Cortex of kidney (tissue), 1 donor: Measurements from ENCODE around the gene MAT2A.

Source experiments
- DNase-seq: peaks from one replicate; lab custom pipeline; 2025; lab: John Stamatoyannopoulos, UW

The MAT2A gene

DNA sequence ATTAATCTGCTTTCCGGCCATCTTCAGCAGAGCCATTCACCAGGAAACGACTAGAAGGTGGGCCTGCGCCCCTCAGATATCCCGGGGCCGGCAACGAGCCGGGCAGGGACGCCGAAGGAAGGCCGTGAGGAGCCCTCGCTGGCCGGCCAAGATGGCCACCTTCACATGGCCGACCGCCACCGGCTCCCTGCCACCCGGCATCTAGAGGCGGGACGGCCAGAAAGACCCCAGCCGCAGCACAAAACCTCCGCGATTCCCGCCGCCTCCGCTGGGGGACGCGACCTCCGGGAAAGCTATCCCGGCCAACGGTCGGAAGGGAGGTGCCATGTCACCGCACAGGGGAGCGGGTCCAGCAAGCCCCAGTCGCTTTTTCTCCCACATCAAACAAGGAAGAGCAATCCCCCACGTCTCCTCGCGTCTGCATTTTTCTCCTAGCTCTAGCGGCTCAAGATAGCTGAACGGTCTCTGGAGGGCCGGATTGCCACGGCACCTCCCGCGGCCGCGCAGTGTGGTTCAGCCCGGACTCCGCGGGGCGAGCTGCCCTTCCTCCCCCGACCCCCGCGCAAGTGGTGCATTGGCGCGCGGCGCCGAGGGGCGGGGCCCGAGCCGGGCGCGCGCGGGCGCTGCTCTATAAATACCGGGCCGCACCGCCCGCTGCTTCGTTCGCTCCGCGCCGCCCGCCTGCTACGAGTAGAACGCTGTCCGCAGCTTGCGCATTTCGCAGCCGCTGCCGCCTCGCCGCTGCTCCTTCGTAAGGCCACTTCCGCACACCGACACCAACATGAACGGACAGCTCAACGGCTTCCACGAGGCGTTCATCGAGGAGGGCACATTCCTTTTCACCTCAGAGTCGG lies at the start of gene MAT2A:
MAT2A (plus strand) TSS at position 662 of the 854 bp plus-strand sequence; CDS start at position 782, 120 bp downstream.
- peak; percentile 91 for DNase-seq

GRCh38 chr2:85490861-85491755 lies 47.9 kb upstream of the MAT2A start:
- no peak for DNase-seq

DNA sequence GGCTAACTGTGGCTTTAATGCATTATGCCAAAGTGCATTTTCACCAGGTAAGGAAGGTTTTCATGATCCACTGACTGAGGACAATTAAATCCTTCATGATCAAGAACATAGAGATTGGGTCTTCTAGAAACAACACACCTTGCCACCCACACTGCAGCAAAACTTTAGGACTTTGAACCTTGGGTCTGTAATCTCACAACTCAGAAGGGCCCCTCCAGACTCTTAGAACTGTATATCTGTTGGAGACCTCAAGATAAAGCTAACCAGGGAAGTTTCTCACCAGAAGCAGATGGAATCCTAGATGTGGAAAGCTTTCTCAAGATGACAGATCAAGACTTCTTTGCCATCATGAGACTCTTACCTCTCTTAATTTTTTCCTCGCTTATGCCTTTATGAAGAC lies 42.5 kb upstream of the MAT2A start:
- DNase-seq: no peak

DNA sequence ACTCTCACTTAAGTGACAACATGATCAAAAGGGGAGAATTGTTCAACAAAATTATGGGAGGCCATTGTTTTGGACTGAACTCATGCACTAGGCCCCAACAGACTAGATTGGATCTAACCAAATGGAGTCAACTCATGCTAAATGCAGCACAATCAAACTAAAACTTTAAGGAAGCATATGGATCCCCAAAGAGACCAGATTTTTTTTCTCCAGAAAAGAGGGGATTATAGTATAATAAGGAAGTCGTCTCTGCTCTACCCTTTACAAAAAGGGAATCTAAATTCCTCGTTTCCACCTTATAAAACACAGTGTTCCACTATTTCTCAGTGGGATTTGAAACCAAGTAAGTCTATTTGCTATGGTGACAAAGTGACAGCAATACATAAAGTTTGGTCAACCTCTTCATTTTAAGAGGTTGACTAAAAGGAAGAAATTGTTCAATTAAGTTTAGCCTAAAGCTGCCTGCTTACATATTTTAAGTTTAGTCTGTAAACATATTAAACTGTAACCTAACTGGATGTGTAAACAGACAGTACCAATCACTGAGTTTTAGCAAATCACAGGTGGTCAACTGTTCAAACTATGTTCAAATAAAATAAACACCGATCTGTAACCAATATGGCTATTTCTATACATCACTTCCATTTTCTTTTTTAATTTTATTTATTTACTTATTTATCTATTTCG lies 40.9 kb upstream of the MAT2A start:
- DNase-seq: no peak

DNA sequence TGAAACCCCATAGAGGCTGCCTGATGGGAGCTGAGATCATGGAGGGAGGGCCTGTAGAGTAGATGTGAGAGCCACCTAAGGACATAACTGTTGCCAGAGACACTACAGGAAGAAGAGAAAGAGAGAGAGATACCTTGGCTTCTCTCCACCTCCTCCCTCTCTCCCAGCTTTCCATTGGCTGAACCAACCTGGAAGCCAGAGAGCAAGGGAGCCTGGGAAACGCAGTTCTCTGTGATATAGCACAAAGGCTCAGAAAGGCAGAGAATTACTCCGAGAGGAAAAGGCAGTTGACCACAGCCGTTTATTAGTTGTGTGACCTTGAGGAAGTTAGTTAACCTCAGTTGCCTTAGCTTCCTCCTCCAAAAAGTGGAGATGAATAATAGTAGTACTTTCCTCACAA lies 37.7 kb upstream of the MAT2A start:
- DNase-seq: no peak

DNA sequence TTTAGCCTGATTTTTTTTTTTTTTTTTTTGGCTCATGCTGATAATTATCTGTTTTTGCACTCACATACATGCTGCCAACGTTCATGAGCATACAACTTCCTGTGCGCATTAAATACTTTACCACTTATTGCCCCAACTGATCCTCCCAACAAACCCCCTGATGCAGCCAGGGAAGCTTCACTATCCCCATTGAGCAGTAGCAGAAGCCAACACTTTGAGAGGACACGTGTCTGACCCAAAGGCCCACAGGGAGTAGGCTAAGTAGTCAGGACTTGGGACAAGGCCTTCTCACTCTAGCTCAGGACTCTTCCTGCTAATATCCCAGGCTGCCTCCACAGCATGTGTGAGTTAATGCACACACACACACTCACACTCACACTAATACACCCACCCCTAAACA lies 36.2 kb upstream of the MAT2A start:
- no peak for DNase-seq

DNA sequence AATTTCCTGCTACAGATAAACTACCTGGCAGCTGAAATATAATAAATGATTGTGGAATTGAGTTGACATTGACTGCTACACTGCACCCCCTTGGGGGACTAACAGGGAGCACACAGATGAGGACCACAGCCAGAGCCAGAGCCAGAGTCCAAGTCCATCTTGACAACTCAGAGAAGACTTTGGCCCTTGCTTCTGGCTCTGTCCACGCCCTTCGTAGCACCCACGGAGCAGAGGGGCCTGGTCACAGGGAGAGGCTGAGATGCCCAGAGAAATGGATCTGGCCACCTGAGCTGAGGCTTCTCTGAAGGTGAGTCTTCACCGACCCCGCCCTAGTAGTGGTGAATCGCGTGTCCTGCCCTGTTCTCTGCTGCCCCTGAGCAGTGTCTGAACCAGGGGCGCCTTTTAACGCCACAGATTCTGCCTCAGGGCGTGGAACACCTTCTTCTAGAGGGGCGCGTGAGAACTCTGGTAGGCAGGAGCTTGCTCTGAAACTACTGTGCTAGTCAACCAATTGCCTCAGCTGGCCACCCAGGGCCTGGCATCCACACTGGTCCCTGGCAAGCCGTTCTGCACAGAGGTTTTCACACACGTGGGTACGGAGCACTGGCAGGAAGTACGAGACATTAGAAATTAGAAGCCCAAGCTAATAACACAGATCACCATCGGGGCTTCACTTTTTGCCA lies 35.7 kb upstream of the MAT2A start:
- DNase-seq: no peak

DNA sequence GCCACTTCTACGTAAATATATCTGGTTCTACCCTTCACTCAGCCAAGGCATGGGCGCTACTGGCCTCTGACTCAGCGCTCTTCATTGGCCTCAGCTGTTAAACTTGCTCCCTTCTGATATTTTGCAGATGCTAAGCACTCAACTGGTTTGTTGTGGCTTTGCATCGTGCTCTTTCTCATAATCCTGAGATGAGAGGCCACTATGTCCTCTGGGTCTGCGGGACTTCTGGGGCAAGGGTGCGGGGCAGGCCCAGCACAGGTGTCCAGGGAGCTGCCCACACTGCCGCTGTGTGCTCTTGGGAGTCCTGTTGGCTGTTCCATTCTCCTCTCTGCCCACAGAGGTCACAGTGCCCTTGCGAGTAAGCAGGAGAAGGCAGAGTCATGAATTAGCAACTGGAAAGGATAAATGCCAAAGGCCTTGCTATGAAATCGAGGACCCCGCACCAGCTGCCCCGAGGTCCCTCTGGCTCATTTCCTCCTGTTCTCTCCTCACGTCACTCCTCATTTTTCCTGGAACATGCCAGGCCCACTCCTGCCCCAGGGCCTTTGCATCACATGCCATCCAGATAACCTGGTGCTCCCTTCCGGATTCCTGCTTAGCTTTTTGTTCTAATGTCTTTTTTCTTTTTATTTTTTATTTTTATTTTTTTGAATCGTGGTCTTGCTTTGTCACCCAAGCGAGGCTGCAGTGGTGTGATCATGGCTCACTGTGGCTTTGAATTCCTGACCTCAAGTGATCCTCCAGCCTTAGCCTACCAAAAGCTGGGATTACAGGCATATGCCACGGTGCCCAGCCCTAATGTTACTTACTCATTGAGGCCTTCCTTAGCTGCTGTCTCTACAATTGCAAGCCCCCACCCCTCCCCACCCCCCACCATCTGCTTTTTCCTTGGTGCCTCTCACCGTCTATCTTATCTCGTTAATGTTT lies 34.9 kb upstream of the MAT2A start:
- no peak for DNase-seq

GRCh38 chr2:85504778-85505261 lies 34.1 kb upstream of the MAT2A start:
- DNase-seq: no peak

DNA sequence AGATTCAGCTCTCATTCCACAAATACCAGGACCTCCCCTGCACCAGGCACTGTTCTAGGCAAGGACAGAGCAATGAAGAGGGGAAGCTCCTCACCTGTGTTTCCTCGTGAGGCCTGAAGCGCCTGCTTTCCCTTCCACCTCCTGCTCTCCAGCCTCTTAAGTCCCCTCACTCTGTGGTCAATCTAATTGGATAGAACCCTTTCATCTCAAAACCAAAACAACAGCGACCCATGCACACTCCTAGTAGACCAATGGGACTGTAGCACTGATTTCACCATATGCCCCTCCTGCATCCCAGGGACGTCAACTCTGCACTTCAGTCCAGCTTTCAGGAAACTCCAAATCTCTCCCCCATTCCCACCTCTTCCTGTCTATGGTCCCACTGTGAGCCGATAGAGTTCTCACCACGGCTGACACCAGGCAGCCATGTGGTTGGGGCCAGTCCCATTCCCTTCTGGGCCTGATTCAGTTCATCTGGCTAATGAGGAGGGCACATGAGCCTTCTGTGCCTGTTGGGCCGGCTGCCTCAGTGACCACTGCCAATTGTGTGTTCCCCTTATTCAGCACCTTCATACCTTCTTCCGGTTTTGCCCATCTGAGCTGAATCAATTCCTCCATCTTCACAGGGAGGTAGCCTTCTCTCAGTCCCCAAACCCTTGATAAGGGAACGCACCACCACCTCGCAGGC lies 33.3 kb upstream of the MAT2A start:
- DNase-seq: no peak

- no peak for DNase-seq
Observed at GRCh38 chr2:85506768-85507181, 32.2 kb upstream of the MAT2A start.

DNA sequence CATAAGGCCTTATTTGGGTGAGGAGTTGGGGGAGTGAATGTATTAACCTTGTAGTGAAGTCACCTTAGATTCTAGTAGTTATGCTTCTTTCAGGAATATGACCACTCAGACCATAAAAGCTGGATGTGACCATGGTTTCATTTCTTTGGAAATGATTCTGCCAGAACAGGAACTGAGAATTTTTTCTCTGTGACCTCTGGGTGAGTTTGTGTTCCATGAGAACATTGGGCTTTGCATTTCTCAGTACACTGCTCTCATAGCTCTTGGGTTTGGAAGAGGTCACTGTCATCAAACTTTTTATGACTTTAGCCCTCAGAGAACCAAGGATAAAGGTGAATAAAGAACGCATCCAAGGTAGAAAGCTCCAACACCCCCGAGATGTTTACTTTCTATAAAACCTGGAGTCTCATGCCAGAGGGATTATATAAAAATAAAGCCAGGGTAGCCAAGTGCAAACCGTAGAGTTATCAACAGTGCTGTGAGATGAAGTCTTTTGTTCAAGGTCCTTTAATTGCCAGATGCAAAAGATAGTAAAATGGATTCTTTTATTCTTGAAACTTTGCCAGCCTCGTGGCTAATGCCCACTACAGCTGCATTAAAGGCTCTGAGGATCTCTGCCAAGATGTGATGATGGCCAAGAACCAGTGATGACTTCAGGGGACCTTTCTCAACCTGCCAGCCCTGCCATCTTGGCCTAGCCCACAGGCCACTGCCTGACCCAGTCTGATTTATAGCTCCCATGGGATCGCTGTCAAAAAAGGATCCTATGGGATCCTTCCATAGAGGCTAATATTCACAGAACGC lies 27.8 kb upstream of the MAT2A start:
- DNase-seq: no peak

DNA sequence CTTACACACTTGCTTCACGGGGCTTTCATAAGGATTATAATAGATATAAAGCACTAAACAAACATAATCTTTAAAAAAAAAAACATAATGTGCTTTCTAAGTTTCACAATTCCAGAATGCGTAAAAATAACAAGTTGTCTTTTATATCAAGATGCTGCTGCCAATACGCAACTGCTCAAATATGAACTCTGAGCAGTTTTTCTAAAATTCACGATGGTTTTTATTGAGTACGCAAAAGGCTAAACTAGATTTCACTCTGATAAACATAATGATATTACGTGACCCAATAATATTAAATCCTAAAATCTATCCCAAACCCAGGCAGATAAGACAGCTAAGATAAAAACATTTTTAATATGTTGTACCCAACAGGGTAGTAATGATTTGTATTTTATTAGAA lies 24.6 kb upstream of the MAT2A start:
- DNase-seq: no peak

DNA sequence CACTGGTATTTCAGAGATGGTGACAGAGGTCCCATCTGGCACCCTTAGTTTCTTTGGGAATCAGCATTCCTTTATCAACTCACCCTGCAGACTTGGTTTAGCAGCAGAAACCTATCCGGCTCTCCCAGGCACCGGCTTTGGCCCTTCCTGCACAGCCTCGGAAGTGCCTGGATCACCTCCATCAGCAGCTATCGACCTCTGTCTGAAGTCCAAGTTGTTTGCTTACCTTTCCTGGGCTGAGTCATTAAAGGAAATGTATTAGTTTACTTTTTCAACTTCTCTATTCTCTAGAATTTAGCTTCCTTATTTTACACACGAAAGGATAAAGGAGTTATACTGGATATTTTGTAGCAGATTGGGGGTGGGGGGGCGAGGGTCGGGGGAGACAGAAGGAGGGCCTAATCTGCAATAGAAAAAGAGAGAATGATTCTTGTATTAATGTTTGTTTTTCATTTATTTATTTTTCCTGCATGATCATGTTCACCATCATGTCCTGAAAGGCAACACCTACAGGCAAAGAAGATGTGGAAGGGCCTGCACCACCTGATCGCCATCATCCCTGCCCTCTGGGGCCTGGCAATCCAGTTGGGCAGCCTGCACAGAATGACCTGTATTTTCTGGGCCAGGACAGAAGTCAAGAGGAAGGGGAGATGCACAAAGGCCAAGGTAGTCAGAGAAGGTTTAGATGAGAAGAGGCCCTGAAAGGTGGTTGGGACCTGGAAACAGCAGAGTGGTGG lies 22.1 kb upstream of the MAT2A start:
- DNase-seq: no peak

DNA sequence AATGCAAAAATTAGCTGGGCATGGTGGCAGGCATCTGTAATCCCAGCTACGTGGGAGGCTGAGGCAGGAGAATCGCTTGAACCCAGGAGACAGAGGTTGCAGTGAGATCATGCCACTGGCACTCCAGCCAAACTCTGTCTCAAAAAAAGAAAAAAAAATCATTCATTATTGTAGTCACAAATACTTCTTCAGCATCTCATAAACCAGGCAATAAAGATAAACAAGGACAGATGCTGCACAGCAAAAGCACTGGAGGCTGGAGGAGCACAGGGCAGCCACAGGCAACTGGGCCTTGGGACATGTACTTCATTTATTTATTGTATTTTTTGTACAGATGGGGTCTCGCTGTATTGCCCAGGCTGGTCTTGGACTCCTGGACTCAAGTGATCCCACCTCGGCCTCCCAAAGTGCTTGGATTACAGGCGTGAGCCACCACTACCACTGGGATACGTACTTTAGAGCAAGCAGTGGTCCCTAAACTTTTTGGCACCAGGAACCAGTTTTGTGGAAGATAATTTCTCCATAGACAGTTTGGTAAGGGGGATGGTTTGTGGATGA lies 16.8 kb upstream of the MAT2A start:
- DNase-seq: no peak

DNA sequence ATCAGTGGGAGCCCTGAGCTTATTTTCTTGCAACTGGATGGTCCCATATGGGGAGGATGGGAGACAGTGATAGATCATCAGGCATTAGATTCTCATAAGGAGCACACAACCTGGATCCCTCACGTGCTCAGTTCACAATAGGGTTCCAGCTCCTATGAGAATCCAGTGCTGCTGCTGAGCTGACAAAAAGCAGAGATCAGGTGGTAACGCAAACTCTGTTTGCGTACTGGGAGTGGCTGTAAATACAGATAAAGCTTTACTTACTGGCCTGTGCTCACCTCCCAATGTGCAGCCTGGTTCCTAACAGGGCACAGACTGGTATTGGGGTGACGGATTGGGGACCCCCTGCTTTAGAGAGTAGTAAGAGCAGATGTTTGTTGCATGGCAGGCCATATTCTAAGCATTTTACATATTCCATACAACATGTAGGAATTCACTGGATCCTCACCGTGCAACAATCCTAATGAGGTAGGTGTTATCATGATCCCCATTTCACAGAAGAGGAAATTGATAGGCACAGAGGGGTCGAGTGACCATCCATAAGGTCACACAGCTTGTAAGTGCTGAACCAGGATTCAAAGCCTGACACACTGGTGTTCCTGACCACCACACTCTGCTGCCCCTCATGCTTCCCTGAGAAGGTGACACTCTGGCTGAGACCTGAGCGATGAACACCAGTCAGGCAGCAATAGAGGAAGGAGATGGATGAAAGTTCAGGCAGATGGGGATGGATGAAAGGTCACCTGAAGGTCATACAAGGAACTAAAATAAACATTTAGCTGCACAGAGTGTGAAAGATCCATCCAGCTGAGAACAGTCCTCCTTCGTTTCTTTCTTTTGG lies 15.7 kb upstream of the MAT2A start:
- DNase-seq: no peak

GRCh38 chr2:85523903-85524335 lies 15.0 kb upstream of the MAT2A start:
- no peak for DNase-seq
